NCI-H2196 (cell line): ENCODE results near the gene RASSF1.

Source experiments
- DNase-seq: peaks from one replicate; lab custom pipeline; 2025; ENCODE audit not compliant: unreplicated experiment; lab: John Stamatoyannopoulos, UW

Gene RASSF1

GRCh38 chr3:50365842-50366220 lies 25.2 kb upstream of the RASSF1 start:
- no peak for DNase-seq

- DNase-seq: no peak
Measured at GRCh38 chr3:50365080-50365841, 24.6 kb upstream of the RASSF1 start.

GRCh38 chr3:50364573-50365079 lies 24.0 kb upstream of the RASSF1 start:
- no peak for DNase-seq

GRCh38 chr3:50359760-50360110 lies 19.1 kb upstream of the RASSF1 start:
- DNase-seq: no peak

- peak; percentile 79 for DNase-seq
Measured at GRCh38 chr3:50358911-50359759, 18.5 kb upstream of the RASSF1 start, which contains the start of gene TMEM115. Gene TMEM115, minus strand, starts transcription at chr3:50359521. Its CDS starts 458 bp downstream, at chr3:50359063.

GRCh38 chr3:50358355-50358910 lies 17.8 kb upstream of the RASSF1 start:
- no peak for DNase-seq

GRCh38 chr3:50357481-50357880 lies 16.8 kb upstream of the RASSF1 start:
- no peak for DNase-seq

- peak; percentile 39 for DNase-seq
Measured at GRCh38 chr3:50356553-50356952, 15.9 kb upstream of the RASSF1 start.

GRCh38 chr3:50355829-50356552 lies 15.4 kb upstream of the RASSF1 start:
- DNase-seq: peak; percentile 1

GRCh38 chr3:50354850-50355249 lies 14.2 kb upstream of the RASSF1 start:
- no peak for DNase-seq

- no peak for DNase-seq
Measured at GRCh38 chr3:50354186-50354764, 13.6 kb upstream of the RASSF1 start.

GRCh38 chr3:50353245-50354004 lies 12.8 kb upstream of the RASSF1 start:
- DNase-seq: no peak

- no peak for DNase-seq
Measured at GRCh38 chr3:50352781-50353180, 12.1 kb upstream of the RASSF1 start.

- DNase-seq: no peak
Measured at GRCh38 chr3:50351323-50351697, 10.7 kb upstream of the RASSF1 start.

GRCh38 chr3:50350527-50351322 lies 10.1 kb upstream of the RASSF1 start, which contains the start of the genes CYB561D2 and NPRL2:
Gene CYB561D2, plus strand, starts transcription at chr3:50350862. Its CDS starts 572 bp downstream, at chr3:50351434.
Gene NPRL2, minus strand, starts transcription at chr3:50350775. Its CDS starts 123 bp downstream, at chr3:50350652.
- DNase-seq: peak; percentile 81

GRCh38 chr3:50350213-50350526 lies 9.5 kb upstream of the RASSF1 start:
- no peak for DNase-seq

- DNase-seq: peak; percentile 53
Measured at GRCh38 chr3:50347187-50347813, 6.7 kb upstream of the RASSF1 start.

GRCh38 chr3:50345586-50346234 lies 5.1 kb upstream of the RASSF1 start, which contains the start of gene ZMYND10:
Gene ZMYND10, minus strand, starts transcription at chr3:50345732. Its CDS starts 153 bp downstream, at chr3:50345579.
- DNase-seq: peak; percentile 40
